GM21717 (cell line): ENCODE data around the gene QSER1.

Experiments
- ATAC-seq: cut with Tn5 transposase; IDR thresholded peaks from one replicate; pipeline ENCODE4 v1.9.1; 2021; ENCODE audit warnings: mild to moderate bottlenecking, moderate library complexity; ENCODE audit not compliant: unreplicated experiment

QSER1 gene

DNA sequence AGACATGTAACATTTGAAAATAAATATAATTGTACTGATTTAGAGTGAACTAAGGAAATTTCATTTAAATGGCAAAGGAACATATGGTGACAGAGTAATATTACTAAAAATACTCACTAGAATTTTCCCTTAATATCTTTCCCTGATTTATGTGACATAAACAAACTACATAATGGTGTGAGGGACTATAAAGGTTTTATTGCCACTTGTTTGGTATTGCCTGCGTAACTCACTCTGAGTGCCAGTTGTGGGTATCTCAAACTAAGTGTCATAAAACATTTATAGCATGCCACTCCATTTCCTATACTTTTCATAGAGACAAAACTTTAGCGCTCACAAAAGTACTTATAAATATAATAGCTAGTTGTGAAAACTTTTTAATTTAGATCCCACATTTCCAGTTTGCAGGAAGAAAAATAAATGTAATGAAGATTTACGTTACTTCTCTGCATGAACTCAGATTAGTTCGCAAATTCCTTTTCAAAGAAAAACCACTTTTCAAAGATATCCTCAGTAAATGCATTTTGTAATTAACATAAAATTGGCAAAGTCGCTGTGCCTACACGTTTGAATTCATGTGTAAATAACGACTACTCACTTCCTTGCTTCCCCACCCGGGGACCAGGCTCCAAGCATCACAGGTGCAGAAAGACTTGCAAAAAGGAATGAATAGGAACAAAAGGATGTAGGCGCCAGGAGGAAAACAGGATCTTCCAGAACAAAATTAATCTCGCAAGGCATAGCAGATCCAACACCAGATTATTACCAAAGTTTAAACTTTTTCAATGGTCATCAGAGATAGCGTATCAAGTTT, 1.6 kb upstream of the QSER1 start:
- ATAC-seq = no peak

- ATAC-seq = no peak
These were observed 805 bp upstream of the QSER1 start for GRCh38 chr11:32891657-32892354.

DNA sequence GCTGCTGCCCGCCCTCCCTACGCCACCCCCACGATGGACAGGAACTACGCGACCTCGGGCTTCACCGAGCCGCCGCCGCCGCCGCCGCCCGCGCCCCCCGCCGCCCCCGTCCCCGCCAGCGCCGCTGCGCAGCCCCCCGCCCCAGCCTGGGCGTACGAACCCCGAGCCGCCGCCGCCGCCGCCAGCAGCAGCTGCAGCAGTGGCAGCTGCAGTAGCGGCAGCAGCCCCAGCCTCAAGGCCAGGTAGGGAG, 407 bp downstream of the QSER1 start:
- no peak for ATAC-seq

GRCh38 chr11:32893343-32894148, 935 bp downstream of the QSER1 start:
- ATAC-seq = peak; percentile 36

DNA sequence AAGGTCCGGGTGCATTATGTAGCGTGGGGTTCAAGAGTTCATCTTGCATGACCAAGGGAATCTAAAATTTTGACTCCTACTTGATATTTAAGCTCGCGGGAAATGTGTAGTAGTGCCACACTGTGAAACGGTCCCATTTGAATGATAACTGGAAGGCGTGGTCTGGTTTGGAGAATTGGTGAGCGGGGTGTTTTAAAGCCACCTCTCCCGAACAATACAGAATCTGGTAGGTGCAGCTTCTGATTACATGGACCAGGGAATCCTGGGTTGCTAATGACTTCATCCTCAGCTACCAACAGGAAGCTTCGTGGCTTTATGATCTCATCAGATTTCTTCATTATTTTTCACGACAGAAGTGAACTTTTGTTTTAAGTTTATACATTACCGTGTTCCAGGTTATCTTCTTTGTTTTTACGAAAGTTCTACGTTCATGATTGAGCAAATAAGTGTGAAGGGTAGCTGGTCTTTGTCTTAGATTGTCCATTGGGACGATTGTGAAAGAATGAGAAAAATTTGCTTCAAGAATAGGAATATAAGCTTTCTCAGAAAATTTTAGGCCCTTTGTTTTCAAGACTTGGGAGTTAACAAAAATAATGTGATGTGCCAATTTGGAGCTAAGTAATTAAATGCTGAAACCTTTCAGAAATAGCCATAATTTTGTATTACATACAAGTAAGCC, 1.7 kb downstream of the QSER1 start:
- ATAC-seq = no peak

DNA sequence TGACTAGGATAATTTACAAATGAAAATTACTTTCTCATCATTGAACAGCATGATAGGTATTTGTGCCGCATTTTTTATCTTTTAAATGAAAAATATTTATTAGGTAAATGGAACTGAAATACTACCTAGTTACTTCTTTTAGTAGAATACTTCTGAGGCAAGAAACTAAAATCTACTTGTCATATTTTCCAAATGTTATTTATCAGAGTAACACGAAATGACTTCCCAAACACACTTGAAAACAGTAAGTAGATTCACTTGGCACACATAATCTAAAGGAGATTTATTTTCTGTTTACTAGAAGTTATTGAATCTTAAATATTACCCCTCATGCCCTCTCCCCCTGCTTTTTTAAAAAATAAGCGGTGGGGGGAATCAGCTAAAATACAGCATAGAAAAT, 2.3 kb downstream of the QSER1 start:
- ATAC-seq = no peak

DNA sequence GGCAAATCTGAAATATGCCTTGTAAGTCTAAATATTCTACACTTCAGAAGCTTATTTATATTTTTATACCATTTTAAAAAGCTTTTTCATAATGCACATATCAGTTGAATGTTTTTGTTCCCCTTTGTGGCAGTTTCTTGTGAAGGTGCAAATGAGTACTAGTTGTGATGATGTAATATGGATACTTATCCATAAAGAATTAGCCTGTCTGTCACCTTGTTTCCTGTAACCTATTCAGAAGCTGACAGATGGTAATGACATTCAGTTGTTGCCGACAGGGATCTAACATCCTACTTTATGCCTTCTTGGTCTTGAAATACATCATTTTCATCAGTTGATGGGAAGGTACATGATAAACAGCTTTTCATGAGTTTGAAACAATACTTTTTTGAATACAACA, 2.9 kb downstream of the QSER1 start:
- ATAC-seq = no peak

- ATAC-seq = no peak
These were observed 4.5 kb downstream of the QSER1 start for GRCh38 chr11:32897103-32897502.

DNA sequence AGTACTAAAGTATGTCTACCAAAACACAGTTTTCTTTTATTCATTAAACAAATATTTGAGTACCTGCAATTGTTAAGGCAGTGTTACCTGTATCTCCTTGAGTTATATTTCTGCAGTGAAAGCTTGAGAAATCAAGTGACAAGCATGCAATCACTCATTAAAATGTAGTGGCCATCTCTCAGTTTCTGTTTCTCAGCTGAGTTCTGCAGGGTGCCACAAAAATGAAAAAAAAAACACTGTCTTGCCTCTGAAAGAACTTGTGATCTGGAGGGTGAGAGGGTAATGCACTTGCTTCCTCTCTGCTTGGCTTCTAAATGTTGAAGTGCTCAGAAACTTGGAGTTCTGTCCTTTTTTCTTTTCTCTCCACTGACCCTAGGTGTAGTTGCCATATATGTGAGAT, 6.8 kb downstream of the QSER1 start:
- ATAC-seq = no peak

- no peak for ATAC-seq
These were observed 9.6 kb downstream of the QSER1 start for GRCh38 chr11:32902089-32902665.

- no peak for ATAC-seq
These were observed 12.5 kb downstream of the QSER1 start for GRCh38 chr11:32905028-32905667.

DNA sequence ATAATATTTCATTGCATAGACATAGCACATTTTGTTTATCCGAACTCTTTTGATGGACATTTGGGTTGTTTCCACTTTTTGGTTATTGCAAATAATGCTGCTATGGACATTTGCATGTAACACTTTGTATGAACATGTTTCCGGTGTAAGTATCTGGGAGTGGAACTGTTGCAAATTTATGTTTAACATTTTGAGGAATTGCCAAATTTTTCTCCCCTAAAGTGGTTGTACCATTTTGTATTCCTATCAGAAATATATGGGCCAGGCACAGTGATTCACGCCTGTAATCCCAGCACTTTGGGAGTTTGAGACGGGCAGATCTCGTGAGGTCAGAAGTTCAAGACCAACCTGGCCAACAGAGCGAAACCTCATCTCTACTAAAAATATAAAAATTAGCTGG, 16.0 kb downstream of the QSER1 start:
- no peak for ATAC-seq

DNA sequence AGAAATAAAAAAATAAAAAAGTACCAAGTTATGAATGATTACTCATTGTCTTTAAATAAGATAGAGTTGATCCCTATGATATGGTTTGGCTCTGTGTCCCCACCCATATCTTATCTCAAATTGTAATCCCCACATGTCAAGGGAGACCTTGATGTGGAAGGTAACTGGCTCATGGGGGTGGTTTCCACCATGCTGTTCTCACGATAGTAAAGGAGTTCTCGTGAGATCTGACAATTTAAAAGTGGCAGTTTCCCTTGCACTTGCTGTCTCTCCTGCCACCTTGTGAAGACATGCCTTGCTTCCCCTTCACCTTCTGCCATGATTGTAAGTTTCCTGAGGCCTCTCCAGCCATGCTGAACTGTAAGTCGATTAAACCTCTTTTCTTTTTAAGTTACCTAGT, 18.8 kb downstream of the QSER1 start:
- no peak for ATAC-seq

DNA sequence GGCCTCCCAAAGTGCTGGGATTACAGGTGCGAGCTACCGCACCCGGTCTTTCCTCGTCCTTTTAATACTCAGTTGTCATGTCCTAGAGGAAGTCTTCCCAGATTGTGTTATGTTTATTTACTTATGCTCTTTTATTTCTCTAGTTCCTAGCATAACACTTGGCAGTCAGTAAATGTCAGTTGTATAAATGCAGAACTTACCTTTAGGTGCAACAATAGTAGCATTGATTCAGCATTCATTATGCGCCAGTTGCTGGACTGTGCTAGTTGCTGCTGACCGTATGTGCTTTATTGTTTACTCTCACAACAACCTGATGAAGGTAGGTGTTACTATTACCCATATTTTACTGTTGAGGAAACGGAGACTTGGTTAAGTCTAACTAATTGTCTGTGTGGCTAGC, 20.8 kb downstream of the QSER1 start:
- no peak for ATAC-seq

DNA sequence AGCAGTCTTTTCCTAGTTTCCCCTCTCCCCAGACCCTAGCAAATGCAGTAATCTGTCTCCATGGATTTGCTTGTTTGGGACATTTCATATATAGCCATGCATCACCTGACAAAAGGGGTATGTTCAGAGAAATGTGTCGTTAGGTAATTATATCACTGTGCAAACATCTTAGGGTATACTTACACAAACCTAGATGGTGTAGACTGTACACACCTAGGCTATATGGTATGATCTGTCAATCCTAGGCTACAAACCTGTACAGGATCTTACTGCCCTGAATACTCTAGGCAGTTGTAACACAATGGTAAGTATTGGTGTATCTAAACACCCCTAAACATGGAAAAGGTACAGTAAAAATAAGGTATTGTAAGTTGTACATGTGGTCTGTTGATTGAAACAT, 23.8 kb downstream of the QSER1 start:
- no peak for ATAC-seq

DNA sequence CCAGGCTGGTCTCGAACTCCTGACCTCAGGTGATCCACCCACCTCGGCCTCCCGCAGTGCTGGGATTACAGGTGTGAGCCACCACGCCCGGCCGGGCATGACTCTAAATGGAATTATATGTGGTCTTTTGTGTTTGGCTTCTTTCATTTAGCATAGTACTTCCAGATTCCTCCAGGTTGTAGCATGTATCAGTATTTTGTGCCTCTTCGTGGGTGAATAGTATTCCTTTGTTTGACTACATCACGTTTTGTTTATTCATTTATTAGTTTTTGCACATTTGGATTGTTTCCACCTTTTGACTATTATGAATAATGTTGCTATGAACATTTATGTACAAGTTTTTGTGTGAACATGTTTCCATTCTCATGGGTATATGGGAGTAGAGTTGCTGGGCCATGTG, 24.4 kb downstream of the QSER1 start:
- ATAC-seq = no peak

DNA sequence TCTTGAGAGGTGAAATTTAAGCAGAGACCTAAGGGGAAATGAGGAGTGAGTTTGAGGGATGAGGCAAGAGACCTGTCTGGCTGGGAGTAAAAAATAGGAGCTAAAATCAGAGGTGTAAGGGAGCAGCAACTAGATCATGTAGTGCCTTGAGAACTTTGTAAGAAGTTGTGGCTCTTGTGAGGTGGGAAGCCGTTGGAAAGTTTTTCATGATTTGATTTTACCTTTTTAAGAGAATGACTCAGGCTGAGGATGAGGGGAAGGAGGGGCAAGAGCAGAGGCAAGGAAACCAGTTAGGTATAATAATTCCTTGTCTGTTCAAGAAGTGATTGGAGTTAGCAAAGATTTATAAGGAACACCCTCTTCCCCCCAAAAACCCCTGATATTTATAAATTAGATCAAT, 25.8 kb downstream of the QSER1 start:
- no peak for ATAC-seq

DNA sequence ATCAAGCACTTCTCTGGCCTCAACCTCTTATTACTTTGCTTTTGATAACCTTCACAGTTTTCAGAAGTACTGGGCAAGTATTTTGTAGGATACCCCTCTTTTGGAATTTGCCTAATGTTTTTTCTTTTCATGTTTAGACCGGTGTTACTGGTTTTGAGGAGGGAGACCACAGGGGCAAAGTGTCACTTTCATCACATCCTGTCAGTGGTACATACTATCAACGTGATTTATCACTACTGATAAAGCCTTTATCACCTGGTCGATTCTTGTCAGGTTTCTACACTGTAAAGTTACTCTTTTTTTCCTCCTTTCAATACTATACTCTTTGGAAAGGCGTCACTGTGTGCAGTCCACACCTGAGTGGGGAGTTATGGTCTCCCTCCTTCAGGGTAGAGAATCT, 26.7 kb downstream of the QSER1 start:
- ATAC-seq = no peak

- ATAC-seq = no peak
These were observed 28.0 kb downstream of the QSER1 start for GRCh38 chr11:32920570-32920969.

- ATAC-seq = no peak
These were observed 28.6 kb downstream of the QSER1 start for GRCh38 chr11:32921204-32921603.

GRCh38 chr11:32931606-32932005, 39.0 kb downstream of the QSER1 start:
- ATAC-seq = no peak
